HG02759 (cell line): ENCODE data around the gene RTP3.

Experiments used
- ATAC-seq: cut with Tn5 transposase; IDR thresholded peaks from one replicate; pipeline ENCODE4 v1.9.1; 2021; ENCODE audit warnings: mild to moderate bottlenecking, moderate library complexity; ENCODE audit not compliant: unreplicated experiment

Gene RTP3

DNA sequence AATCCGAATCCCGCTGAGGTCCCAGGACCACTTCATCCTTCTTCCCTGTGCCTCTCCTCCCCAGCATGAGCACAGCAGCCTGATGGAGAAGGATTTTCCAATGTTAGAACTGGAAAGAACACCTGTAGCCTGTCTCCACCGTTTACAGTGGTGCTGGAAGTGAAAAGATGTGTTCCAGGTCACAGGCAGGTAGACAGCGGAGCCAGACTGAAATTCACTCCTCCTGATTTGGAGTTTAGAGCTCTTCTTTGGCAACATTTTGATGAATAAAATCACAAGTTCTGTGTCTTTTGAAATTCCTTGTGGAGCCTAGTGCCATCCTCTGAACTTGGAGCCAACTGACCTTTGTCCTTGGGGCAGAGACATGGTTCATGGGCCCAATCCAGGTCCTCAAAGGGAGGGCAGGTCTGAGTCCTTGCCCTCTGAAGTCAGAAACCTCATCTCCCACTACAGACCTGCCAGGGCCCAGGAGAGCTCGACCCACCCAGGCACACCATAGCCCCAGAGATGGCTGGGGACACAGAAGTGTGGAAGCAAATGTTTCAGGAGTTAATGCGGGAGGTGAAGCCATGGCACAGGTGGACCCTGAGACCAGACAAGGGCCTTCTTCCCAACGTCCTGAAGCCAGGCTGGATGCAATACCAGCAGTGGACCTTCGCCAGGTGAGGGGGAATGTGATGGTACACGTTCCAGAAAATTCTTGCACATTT lies at the start of gene RTP3:
Gene RTP3, plus strand, starts transcription at position 421 of the 710 bp plus-strand sequence. Its CDS starts 87 bp downstream, at position 508.
- no peak for ATAC-seq

DNA sequence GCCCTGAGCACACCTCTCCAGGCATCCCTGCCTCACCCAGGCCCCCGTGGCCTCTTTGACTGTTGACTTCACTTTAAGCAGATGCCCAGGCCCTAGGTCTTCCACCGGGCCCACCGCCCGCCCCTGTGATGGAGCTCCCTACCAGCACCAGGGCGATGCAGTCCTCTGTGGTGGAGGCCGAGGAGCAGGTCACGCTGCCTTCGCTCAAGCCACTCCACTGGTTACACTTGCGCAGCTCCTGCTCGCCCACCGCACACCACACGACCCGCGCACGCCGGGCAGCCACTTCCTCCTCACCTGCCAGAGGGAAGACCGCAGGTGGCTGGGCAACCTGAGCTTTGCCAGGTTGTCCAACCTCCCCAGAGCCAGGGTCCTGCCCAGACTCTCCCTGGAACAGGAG lies 49.1 kb upstream of the RTP3 start:
- no peak for ATAC-seq

GRCh38 chr3:46449755-46450552 lies 47.8 kb upstream of the RTP3 start:
- no peak for ATAC-seq

- no peak for ATAC-seq
These were observed 44.1 kb upstream of the RTP3 start for GRCh38 chr3:46453526-46454208.

- no peak for ATAC-seq
These were observed 43.6 kb upstream of the RTP3 start for GRCh38 chr3:46454209-46454595.

DNA sequence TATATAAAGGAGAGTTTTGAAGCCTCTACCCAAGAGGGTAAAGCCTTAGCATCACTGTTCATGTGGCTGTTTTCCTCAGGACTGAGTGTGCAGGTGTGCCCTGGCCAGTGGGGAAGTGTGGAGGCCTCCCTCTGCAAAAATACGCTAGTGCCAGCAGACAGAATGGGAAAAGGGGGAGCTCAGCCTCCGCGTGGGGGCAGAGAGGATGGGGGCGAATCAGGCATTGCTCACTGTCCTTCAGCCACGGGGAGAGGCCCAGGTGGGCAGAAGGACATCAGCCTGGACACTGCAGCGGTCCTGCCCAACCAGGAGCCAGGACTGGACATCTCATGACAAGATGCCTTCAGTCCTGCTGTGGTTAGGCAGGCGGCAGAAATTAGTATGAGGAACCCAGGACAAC lies 43.2 kb upstream of the RTP3 start:
- ATAC-seq, result no peak

GRCh38 chr3:46455231-46456115 lies 42.3 kb upstream of the RTP3 start:
- no peak for ATAC-seq

- ATAC-seq, result no peak
These were observed 41.7 kb upstream of the RTP3 start for GRCh38 chr3:46456118-46456517.

- no peak for ATAC-seq
These were observed 37.7 kb upstream of the RTP3 start for GRCh38 chr3:46460051-46460450.

DNA sequence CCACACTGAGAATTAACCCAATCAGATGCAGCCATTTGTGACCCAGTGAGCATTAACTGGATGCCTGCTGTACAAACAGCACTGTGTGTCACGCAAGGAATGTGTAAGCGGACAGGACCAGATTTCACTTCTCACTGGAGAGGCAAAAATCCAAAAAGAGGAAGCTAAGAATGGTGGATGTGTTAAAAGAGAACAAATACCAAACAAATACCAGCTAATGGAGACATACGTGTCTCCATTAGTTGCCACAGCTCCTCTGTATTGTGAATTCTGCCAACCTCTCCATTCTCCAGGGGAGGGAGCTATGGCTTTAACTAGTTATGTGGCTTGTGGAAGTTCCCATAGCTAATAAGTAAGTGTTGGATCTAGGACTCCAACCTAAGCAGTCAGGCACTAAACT lies 35.7 kb upstream of the RTP3 start:
- no peak for ATAC-seq

GRCh38 chr3:46462511-46462910 lies 35.3 kb upstream of the RTP3 start:
- ATAC-seq, result no peak

GRCh38 chr3:46463120-46463867 lies 34.5 kb upstream of the RTP3 start:
- ATAC-seq, result no peak

DNA sequence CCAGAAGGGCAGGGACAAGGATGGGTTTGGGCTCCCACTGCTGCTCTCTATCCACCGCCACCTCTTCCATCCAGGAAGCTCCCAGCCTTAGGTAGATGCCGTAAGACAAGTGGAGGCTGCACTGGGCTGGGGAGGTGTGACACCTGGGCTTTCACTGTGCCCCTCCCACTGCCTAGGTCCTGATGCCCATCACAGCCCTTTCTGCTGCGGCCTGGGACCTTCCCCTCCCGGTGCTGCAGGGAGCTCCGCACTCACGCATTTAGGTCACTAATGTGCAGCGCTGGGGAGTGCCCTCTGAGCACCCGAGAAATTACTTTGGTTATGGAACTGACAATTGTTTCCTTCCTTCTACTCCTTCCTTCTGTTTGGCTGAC lies 33.9 kb upstream of the RTP3 start:
- no peak for ATAC-seq

DNA sequence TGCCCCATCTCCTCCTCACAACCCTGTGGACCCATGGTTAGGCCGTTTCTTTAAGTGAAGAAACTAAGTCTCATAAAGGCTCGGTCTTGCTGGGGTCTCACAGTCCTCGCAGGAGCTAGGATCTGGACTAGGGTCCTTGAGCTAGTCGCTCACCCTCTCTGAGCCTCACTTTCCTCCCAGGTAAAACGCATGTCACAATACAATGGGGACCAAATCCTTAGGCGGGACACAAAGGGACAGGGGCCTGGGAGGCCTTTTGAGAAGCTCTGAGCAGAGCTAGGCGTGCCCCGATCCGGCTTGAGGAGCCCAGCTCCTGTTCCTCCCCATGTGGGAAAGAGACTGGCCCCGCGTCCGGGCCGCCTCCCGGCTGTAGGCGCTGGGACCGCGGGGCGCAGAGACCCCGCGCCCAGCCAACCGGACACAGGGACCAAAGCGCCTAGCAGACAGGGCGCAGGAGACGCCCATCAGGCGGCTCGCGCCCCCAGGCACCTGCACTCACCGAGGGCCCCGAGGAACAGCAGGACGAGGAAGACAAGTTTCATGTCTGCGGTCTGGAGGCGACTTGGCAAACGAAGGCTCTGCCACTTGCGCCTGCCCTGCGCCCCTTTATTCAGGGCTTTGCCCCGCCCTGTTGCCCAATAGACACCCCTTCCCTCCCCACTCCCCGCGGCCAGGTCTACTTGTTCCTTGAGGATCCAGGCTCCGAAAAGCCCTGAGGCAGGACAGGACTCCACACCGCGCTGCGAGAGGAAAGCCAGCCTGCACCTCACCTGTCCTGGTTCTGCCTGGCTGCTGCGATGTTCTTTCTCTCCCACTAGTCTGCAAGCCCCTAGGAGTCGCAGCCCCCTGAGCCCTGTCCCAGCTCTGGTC lies 33.2 kb upstream of the RTP3 start, which contains the start of gene LTF:
Gene LTF, minus strand, starts transcription at position 580 of the 870 bp plus-strand sequence. Its CDS starts 38 bp downstream, at position 542.
- no peak for ATAC-seq

- ATAC-seq, result no peak
These were observed 32.6 kb upstream of the RTP3 start for GRCh38 chr3:46465196-46465520.

DNA sequence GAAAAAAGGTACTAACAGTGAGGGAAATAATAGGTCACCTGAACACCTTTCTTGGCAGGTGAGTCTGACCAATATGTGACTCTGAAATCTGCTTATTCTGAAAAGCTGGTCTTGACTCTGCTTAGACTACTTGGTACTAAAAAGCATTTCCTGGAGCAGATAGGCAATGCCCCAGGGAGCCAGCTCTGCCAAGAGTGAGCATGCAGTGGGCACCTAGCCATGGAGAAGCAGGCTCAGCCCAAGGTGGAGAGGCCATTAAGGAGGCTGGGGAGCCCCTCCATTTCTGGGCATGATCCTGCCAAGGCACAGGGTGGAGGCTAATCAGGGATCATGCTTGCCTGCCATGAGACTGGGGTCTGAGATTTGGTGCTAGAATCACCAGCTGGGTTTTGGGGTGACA lies 31.5 kb upstream of the RTP3 start:
- ATAC-seq, result no peak

DNA sequence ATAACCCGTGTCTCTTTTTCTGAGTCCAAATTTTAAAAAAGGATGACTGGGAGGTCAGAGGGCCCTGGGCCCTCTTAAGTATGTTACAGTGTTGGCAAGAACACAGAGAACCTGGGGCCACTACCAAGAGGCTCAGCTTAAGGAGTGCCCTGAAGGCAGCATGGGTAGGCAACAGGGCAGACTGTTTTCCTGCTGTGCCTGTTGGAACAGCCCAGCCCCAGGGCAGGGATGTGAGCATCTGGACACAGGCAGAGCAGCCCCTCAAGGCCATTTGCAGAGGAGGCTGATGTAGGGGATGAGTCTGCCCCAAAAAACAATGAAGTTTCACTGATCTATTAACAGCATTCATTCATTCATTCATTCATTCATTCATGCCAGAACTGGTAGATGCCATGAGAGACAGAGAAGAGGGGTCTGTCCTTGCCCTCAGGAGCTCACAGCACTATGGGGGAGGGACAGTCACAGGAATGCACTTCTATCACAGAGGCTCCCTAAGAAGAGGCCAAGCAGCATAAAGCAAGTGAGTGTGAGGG lies 30.8 kb upstream of the RTP3 start:
- no peak for ATAC-seq

DNA sequence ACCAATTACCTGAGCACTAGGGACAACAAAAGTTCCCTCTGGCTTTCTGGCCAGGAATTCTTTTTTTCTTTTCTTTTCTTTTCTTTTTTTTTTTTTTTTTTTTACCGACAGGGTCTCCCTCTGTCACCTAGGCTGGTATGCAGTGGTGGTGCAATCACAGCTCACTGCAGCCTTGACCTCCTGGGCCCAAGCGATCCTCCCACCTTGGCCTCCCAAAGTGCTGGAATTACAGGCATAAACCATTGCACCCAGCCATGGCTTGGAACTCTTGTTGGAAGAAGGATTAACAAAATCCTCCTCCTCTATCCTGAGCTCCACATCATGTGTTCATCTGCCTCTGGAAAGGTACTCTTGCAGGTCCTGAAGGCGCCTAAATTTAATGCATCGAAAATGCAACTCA lies 30.2 kb upstream of the RTP3 start:
- ATAC-seq, result no peak
